H54 (cell line): ENCODE measurements around the gene PTPDC1.
"Not testable (repeated sequence)": the region's sequence is repeated elsewhere in the genome, so short reads cannot be mapped to it uniquely, and the experiment has no call there.

Experiments used
- DNase-seq: peaks from one replicate; pipeline ENCODE4 v3.0.0; 2011; ENCODE audit warnings: low spot score, mixed read lengths; ENCODE audit not compliant: insufficient read length
- FAIRE-seq: peaks from 3 replicates; lab custom pipeline; 2011; peaks lifted over from hg19 to GRCh38; lab: Jason Lieb, UNC
- POLR2A ChIP-seq: IDR thresholded peaks from 2 replicates; pipeline ENCODE4 v1.6.1; 2011; ENCODE audit warnings: low read depth, mild to moderate bottlenecking, low read length

PTPDC1 gene

DNA sequence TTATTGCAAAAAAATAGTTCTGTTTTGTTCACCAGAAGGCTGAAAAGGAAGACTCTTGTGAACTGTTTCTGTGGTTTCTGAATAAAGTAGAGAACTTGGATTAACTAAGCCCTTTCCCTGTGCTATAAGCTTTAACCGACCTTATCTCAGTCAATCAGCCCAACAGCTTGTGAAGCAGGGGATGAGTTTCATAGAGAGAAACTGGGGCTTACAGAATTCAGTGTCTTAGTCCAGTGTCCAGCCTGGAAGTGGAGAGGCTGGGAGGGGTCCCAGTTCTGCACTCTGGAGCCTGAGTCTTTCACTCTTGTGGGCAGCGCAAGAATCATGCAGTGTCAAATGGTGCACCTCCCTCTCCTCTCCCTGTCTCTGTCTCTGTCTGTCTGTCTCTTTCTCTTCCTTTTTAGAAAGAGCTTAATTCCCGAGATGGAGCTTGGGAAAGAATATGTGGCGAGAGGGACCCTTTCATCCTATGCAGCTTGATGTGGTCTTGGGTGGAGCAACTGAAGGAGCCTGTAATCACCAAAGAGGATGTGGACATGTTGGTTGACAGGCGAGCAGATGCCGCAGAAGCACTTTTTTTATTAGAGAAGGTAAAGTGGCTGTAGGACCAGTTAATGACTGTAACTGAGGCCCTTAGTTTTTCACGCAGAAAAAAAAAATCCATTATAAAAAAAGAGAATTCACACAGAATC, 17.0 kb downstream of the PTPDC1 start:
- DNase-seq (no peak), FAIRE-seq (no peak)
- no peak for TF ChIP-seq POLR2A

DNA sequence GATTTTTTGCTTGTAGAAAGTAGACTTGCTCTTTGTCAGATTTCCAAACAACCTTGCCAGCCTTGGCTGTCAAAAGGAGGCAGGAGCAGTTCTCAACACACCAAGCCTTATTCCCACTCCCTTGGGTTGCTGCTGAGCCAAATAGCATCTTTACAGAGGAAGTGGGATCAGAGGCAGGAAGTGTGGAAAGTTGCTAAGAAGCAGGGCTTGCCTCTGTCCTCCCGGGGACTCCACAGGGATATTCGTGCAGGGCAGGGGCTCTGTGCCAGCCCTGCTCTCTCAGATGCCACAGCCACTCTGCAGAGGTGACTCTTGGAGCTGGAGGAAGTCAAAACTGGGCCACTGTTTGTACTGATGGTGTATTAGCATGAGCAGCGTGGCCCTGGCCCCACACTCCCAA, 24.3 kb downstream of the PTPDC1 start:
- FAIRE-seq (peak; percentile 85), DNase-seq (no peak)
- no peak for TF ChIP-seq POLR2A

DNA sequence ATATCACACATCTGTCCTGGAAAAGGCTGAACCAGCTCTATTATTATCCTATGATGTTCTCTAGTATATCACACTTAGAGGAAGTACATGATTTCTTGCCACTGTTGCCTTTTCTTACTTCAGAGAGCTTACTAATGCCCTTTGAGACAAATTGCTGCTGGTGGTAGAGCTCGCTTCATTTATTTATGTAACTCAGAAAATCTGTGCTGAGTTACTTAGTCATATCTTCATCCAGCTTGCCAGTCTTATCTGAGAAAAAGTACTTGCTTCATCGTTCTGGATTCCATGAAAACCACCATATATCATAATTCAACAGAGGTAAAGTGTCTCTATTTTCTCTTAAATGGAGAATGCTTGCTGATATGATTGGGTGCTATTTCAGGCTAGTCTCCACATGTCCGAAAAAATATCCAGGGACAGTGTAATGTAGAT, 26.6 kb downstream of the PTPDC1 start:
- no peak for TF ChIP-seq POLR2A
- DNase-seq (no peak), FAIRE-seq (peak; percentile 50)

DNA sequence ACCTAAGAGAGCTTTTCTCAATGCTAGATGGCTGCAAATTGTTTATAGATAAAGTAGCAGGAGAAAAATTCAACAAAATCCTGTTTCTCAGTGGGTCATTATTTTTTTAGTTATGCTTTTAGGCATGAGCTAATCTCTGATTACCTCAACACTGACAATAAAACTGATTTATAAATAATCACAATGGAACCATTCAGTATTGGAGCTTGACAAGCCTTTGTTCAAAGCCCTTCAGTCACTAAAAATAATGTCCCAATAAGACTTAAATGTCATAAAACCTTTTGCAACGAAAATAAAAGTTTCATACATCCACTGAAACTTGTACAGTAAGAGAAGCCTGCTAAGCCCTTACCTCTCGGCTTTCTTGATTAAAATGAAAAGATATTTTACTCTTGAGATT, 27.2 kb downstream of the PTPDC1 start:
- TF ChIP-seq POLR2A: no peak
- DNase-seq: no peak
- FAIRE-seq: no peak

DNA sequence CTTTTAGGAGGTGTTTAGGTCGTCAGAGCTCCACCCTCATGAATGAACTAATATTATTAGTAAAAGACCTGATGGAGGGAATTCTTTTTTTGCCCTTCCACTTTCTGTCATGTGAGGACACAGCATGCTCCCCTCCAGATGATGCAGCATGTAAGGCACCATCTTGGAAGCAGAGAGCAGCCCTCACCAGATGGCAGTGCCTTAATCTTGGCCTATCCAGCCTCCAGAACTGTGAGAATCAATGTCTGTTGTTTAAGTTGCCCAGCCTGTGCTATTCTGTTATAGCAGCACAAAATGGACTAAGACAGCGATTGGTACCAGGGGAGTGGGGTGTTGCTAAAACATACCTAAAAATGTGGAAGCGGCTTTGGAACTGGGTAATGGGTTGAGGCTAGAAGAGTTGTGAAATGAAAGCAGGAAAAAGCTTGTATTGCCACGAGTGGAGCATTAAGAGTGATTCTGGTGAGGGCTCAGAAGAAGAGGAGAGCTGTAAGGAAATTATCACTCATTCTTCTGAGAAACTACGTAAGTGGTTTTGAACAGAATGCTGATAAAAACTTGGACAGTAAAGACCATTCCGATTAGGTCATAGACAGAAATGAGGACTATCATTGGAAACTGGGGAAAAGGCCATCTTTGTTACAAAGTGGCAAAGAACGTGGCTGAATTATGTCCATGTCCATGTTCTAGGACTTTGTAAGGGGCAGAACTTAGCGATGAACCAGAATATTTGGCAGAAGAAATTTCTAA, 28.6 kb downstream of the PTPDC1 start:
- TF ChIP-seq POLR2A: no peak
- FAIRE-seq (no peak), DNase-seq (no peak)

DNA sequence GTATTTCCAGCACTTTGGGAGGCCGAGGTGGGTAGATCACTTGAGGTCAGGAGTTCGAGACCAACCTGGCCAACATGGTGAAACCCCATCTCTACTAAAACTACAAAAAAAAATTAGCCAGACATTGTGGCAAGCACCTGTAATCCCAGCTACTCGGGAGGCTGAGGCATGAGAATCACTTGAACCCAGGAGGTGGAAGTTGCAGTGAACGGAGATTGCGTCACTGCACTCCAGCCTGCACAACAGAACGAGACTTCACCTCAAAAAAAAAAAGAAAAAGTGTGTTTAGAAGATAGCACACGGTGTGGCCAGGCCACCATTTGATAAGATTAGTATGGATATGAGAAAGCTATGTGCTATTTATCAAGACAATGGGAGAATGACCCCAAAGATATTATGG, 35.8 kb downstream of the PTPDC1 start:
- FAIRE-seq, DNase-seq: not testable (repeated sequence)

DNA sequence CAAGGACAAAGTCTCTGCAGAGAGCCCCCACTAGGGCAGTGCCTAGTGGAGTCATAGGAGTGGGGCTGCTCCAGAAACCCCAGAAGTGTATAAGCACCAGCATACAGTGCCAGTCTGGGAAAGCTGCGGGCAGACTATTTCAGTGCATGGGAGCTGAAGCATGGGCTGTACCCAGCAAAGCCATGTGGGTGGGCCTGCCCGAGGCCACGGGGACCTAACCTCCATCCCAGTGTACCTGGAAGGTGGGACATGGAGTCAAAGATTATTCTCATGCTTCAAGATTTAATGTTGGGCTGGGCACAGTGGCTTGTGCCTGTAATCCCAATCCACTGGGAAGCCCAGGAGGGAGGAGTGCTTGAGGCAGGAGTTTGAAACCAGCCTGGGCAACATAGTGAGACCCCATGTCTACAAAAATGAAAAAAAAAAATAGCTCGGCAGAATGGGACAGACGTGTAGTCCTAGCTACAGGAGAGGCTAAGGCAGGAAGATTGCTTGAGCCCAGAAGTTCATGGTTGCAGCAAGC, 36.7 kb downstream of the PTPDC1 start:
- DNase-seq (no peak), FAIRE-seq (no peak)
- no peak for TF ChIP-seq POLR2A

DNA sequence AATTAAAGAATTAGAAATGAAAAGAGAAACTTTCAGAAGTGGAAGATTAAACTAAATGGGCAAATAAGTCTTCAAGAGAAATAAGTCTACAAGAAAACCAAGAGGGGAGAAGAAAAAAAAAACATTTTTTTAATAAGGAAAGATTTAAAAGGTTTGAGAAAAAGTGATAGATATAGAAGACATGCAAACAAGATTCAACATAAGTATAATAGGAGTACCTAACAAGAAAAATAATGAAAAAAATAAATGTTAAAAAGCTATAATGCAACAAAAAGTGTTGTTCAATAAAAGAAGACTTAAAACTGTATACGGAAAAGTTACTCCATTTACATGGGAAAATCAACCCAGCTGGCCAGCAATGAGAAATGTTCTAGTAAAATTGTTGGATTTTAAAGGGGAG, 42.6 kb downstream of the PTPDC1 start:
- no peak for TF ChIP-seq POLR2A
- FAIRE-seq (no peak), DNase-seq (no peak)

DNA sequence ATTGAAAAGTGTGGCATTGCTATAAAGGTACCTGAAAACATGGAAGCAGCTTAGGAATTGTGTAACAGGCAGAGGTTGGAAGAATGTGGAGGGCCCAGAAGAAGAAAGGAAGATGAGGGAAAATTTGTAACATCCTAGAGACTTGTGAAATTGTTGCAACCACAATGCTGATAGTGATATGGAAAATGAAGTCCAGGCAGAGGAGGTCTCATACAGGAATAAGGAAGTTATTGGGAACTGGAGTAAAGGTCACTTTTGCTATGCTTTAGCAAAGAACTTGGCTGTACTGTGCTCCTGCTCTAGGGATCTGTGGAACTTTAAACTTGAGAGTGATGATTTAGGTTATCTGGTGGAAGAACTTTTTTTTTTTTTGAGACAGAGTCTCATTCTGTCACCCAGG, 43.5 kb downstream of the PTPDC1 start:
- FAIRE-seq: no peak
- DNase-seq: no peak
- TF ChIP-seq POLR2A: no peak

DNA sequence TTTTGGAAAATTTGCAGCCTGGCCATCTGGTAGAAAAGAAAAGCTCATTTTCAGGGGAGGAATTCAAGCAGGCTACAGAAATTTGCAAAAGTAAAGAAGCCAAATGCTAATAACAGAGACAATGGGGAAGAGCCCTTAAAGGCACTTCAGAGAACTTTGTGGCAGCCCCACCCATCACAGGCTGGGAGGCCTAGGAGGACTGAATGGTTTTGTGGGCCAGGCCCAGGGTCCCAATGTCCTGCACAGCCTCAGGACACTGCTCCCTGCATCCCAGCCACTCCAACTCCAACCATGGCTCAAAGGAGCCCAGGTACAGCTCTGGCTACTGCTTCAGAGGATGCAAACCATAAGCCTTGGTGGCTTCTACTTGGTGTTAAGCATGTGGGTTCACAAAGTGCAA, 44.3 kb downstream of the PTPDC1 start:
- DNase-seq (no peak), FAIRE-seq (no peak)
- no peak for TF ChIP-seq POLR2A

DNA sequence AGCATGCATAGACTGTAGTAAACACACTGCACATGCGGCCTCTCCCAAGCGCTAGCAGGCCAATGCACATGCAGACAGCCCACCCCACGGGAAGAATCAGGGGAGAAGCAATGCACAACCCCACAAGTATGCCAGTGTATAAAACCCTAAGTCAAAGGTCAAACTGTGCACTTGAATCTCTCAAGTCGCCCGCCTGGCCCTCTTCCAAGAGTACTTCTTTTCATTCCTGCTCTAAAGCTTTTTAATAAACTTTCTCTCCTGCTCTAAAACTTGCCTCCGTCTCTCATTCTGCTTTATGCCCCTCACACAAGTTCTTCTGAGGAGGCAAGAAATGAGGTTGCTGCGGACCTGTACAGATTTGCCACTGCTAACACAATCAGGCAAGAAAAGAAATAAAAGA, 50.4 kb downstream of the PTPDC1 start:
- DNase-seq: no peak
- FAIRE-seq: no peak
- TF ChIP-seq POLR2A: no peak

DNA sequence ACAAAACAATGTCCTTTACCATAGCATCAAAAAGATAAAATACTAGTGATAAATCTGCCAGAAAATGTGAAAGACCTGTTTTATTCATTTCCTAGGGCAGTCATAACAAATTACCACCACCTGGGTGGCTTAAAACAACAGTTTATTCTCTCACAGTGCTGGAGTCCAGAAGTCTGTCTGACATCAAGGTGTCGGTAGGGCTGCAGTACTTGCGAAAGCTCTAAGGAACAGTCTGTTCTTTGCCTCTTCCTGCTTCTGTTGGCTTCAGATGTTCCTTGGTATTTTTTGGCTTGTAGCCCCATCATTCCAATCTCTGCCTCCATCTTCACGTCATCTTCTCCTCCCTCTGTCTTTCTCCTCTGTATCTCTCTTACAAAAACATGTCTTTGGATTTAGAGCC, 51.0 kb downstream of the PTPDC1 start:
- TF ChIP-seq POLR2A: no peak
- no peak for FAIRE-seq
- no peak for DNase-seq

DNA sequence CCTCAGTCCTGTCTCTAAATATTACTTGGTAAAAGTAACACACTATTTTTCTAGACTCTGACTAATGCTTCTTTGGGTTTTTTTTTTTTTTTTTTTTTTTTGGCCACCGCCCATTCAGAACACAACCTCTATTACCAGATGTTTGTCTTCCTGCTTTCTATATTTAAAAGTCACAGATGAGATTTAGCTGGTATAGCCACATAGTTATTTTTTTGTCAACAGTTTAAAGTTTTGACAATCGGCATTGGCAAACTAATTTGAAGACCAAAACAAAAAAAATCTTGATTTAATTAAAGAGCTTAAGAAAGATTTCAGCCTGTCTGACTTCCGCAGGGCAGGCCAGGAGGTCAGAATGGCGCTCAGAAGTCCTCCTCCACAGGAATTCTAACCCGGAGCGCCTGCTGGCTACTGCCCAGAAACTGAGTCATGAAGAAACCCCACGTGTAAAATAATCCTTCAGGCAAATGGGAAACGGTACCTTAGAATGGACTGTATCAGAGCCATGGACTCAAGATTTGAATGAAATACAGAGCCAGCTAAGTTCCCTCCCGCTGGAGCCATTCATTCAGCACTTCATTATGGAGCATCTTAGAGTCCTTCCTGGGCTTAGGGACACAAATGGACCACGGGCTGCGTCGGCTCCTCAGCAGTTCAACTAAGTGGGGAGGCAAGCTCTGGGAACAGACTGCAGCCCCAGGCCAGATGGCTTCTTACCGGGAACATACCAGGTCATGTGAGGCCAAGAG, 55.6 kb downstream of the PTPDC1 start:
- peak; percentile 92 for FAIRE-seq

DNA sequence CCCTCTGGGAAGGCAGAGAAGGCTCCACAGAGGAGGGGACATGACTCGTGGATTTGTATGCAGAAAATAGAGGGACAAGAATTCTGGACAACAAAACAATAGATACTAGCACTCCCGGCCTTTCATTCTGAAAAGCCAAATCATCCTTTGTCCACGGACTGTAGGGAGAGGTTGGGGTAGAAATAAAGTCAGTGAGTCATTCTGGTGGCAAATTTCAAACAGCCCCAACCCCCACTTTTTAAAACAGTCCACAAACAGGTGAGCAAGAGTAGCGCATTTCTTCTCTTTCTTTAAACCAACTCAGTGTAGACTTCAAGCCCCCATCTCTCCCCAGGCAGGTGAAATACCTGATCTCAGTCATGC, 56.1 kb downstream of the PTPDC1 start:
- DNase-seq: no peak
- TF ChIP-seq POLR2A: no peak
- FAIRE-seq: no peak

More for the DNA sequence above, 55.6 kb downstream of the PTPDC1 start:
- peak; percentile 97 for DNase-seq
- no peak for TF ChIP-seq POLR2A
